OCI-M2 (cell line): Measurements from ENCODE around the gene VAMP5.
"Not testable (repeated sequence)": the region's sequence is repeated elsewhere in the genome, so short reads cannot be mapped to it uniquely, and the experiment has no call there.

Experiments
- DNase-seq: peaks from one replicate; lab custom pipeline; 2025; ENCODE audit not compliant: unreplicated experiment; lab: John Stamatoyannopoulos, UW

VAMP5 gene

DNA sequence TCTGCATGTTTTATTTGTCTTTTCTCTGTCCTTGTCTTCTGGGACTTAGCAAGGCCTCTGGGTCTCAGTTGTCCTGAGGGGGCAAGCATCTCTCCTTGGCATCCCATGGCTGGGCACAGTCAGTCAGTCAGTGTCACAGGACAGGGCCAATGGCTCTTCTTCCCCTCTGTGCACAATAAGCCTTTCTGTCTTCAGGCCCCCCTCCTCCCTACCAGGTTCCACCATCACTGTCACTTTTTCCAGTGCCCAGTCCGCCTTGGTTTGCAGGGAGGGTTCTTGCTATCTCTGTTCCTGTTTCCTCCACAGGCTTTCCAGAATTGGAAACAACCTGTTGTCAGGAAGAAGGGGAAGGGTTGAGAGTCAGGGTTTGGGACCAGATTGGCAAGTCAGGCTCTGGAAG is 1.7 kb upstream of the VAMP5 start:
- DNase-seq: no peak

DNA sequence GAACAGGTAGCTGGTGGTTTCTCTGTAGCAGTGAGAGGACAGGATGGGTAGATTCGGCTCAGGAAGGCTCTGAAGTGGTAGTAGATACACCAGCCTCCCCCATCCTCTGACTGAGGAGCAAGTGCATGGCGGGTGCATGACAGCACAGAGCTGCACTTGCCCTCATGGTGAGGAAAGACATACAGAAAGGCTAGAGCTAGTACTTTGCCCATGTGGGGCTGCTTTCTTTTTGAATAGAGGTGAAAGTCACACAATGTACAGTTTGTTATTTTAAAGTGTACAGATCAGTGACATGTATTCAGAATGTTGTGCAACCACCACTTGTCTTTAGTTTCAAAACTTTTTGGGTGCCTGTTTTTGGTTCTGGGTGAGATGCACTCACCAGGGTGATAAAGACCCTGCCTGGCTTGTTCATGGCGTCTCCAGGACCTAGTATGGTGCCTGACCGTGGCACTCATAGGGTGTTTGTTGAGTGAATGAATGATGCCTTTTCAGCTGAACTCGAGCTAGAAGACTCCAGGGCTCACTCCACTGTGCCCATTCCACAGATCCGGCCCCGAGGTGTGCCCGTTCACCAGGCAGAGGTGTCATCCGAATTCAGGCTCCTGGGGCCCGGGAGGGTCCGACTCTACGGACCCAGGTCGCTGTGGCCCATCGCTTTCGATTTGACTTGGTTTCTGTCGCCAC is 421 bp upstream of the VAMP5 start:
- no peak for DNase-seq

DNA sequence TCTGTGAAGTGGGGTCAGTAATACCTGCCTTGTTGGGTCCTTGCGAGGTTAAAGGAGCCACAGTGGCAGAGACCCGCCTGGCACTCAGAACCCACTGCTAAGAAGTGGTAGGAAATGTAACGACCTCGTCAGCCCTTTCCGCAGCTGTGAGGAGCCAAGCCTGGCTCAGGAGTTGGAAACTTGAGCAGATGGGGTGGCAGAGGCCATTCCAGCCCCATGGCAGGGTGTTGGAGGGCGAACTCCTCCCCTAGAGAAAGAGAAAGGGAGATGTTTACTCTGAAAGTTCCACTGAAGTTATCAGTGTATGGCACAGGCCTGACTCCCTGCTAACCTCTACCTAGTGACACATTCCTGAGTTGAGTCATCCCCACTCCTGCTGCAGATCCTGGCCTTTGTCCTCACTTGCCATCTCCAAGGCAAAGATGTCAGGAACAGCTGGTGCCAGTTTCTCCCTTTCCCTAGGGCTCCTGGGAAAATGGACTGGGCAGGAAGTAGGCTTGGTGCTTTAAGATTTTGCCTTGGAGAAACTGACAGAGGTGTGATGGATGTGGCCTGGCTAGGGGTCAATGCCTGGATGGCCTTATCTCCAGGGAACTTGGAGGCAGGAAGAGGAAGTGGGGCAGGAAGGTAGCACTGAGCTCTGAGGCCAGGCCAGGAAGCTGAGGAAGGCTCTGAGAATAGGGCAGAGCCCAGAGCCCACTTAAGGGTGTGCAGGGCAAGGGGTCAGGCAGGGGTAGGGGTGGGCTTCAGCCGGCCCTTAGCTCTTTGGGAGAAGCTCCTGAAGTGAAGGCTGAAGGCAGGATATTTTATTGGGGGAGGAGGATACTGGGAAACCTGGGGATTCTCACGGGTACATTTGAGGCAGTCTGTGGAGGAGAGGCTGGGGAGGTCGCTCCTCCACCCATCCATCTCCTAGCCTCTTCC is 888 bp downstream of the VAMP5 start:
- DNase-seq: no peak

DNA sequence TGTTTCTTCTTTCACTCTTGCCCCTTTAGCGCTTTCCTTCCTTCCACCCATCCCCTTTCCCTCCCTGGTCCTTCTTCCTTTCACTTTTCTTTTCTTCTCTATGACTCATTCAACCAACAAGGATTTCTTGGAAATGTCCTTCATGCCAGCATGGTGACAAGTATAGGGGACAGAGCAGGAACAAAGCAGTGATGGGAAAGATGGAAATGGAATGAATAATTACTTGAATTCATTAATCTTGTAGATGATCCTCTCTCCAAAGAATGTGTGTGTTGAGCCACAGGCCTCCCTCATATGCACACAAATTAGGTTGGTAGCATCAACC is 1.5 kb downstream of the VAMP5 start:
- no peak for DNase-seq

DNA sequence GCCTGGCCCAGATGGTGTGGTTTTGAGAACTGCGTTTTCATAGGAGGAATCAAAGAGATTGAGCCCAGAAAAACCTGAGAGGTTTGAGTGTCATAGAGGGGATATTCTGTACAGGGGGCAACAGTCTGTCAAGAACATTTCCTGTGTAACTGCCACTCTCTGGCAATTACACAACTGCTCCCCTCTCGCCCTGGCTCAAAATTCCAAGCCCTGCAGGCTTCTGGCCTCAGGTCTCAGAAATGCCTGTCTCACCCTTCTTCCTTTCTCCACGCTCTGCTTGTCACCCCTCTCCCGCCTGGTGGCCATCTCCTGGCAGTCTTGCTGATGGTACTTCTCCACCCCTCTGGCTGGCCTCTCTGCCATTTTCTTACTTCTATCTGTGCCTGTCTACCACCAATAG is 4.0 kb downstream of the VAMP5 start:
- DNase-seq: peak; percentile 39

DNA sequence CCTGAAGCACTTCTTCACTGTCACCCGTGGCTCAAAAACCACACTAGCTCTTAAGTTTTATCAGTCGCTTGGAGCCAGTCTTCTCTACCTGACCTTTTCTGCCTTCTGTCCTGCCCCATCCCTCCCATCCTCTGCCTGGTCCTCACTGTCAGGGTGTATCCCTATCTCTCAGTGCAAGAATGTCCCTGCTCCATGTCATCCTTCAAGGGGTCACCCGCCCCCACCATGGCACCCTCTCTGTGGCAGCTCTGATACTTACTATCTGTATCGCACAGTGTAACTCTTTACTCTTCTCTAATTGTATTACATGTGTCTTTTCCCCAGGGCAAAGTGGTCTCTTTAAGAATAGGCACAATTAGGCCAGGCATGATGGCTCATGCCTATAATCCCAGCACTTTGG is 4.4 kb downstream of the VAMP5 start:
- DNase-seq: no peak

DNA sequence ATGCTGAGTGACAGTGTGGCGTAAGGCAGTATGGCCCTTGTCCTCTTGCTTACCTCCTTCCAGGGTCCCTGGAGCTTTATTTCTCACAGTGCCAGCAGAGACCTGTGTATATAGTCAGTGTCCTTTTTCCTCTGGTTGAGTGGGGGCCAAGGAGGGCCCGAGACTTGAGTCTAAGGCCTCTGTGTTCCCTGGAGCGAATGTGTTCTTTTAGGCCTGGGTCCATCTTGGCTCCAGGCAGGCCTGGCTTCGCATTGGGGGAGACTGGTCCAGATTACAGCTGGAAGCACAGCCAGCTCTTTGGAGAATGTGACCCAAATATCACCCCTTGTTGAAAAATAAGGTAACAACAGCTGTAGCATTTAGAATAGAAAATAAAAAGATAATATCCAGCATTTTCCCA is 5.0 kb downstream of the VAMP5 start:
- DNase-seq: no peak

DNA sequence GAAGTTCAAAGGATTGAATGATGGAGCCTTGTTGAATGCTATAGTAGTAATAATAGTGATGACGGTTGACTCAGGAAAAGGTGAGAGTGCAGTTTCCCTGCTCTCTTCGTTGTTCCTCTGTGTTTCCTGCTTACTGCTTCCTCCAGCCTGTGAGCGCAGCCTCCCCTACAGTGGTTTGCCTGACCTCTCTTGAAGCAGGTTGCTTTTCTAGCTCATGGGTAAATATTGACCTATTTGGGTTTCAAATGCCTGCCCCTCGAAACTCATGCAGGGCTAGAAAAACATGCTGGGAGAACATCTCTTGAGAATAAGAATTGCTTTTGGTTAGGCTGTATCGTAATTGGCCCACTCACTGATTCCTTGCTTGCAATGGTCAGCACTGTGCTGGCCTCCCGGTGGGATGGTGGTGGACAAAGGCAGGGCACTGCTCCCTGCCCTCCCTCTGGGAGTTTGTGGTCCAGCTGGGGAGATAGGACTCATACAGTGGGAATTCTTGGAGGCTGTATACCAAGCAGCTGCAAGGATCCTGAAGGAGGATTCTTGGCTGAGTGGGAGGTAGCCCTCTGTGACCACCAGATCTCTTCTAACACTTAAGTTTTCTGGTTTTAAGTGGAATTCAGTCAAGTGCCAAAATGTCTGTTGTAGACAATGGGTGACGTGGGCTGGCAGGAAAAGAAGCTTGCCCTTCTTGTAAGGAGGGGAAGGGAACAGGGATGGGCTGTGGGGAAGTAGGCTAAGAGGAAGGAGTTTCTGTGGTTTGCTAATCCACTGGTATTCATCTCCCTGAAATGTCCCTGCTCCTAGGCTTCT is 6.0 kb downstream of the VAMP5 start:
- DNase-seq: no peak

DNA sequence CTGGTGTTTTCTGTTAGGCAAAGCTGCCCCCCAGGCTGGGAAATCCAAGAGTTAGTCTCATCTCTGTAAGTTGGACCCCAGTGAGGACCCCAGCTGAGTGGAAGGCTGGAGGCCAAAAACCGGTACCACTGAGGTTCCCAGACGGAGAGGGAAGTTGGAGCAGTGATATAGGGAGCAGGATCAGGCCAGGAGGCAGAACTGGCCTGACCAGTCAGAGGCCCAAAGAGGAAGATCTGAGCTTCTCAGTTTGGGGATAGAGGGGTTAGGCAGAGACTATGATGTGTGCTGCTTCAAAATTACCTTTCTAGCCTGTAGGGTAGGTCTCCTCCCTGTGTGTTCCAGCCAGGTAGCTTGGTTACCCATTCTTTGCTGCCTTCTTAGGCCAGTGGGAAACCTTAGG is 6.7 kb downstream of the VAMP5 start:
- DNase-seq: no peak

DNA sequence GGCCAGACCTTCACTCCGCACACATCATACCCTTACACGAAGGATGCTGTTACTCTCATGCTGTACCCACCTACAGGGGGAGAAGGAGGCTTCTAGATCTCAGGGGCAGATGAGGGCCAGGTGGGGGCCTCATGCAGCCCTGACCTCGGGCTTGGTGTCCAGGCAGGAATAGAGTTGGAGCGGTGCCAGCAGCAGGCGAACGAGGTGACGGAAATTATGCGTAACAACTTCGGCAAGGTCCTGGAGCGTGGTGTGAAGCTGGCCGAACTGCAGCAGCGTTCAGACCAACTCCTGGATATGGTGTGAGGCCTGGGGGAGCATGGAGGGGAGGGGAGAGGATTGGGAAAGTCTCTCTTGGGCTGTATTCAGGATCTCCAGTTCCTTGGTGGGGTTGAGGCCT is 7.3 kb downstream of the VAMP5 start:
- no peak for DNase-seq

DNA sequence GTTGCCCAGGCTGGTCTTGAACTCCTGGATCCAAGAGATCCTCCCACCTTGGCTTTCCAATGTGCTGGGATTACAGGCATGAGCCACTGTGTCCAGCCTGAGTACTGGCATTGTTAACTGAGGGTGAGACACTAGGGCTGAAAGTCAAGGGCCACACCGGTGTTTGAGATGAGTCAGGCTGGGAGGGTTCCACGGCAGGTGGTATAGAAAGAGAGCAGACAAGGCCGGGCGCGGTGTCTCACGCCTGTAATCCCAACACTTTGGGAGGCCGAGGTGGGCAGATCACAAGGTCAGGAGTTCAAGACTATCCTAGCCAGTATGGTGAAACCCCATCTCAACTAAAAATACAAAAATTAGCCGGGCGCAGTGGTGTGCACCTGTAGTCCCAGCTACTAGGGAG is 8.1 kb downstream of the VAMP5 start:
- DNase-seq: not testable (repeated sequence)

DNA sequence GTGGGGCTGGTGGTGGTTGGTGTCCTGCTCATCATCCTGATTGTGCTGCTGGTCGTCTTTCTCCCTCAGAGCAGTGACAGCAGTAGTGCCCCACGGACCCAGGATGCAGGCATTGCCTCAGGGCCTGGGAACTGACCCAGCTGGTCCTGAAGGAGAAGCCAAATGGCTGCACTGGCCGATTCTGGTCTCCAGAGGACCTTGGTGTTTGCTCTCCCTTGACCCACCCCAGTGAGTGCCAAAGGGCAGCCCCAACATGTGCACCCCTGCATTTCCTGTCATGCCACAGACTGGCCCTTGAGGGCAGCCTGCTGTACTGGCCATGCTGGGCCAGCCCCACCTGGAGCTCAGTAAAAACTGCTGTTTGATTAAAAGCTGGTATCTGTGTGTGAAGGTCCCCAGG is 8.8 kb downstream of the VAMP5 start:
- no peak for DNase-seq

DNA sequence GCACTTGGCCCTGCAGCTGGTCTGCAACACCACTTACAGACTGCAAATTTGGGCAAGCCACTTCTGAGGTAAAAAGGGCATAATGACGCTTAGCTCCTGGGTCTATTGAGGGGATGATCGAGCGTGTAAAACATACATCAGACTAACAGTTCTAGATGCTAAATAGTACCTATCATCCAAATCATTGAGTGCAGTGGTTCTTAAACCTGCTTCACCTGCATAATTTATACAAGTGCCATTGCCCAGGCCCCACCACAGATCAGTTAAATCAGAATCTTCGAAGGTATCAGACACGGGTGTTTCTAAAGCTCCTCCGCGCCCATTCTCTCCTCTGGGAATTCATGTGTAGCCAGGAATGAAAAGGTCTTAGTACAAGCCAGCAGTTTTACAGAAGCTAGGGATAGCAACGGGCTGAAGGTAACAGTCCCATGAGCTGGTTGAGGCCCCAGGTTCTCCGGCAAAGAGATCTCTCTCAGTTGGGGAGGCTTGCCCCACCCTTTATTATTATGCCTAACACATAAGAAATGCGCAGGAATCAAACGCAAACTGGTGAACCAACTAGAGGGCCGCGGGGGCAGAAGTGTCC is 10.6 kb downstream of the VAMP5 start:
- DNase-seq: no peak

DNA sequence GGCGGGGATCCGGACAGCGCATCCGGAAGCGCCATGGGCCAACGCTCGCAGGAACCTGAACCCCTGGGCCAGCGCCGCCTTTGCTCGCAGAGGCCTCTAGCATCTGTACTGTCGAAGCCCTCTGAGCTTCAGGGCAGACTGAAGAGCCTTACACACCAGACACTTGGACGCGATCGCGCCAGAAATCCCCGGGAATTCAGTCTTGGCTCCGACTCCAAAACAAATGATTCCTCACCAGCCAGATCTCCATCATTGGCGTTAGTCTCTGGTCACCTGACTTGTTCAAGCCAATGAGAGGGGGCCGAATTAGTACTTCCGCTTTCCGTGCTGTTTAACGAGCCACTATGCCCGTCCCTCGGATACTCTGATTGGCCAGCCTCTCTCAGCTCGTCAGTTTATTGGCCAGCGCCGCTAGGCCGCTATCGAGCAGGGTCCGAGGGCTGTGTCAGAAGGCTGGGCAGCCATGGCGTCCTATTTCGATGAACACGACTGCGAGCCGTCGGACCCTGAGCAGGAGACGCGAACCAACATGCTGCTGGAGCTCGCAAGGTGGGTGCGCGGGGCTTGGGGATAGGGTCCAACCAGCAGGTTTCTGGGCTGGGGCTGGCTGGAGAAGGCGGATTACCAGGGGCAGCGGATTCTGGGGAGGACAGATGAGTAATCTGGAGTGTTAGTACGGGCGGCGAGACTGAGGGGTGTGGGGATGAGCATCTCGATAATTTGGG is 11.2 kb downstream of the VAMP5 start, which contains the start of gene RNF181:
TSS of gene RNF181 (plus strand) at position 445 of the 725 bp plus-strand sequence. CDS start at position 464, 19 bp downstream.
- DNase-seq: peak; percentile 77

DNA sequence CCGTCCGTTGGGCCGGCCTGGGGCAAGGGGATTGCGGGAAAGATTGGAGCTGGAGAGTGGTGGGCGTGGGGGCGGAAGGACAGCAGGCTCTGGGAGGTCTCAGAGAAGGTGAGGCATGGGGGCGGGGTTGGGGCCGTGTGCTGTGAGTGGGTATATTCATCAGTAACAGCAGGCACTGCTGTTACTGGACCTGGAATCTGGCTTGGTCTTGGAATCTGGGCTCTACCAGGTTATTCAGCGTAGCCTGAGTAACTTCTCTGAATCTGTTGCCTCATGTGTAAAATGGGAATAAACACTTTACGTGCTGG is 11.7 kb downstream of the VAMP5 start:
- no peak for DNase-seq

DNA sequence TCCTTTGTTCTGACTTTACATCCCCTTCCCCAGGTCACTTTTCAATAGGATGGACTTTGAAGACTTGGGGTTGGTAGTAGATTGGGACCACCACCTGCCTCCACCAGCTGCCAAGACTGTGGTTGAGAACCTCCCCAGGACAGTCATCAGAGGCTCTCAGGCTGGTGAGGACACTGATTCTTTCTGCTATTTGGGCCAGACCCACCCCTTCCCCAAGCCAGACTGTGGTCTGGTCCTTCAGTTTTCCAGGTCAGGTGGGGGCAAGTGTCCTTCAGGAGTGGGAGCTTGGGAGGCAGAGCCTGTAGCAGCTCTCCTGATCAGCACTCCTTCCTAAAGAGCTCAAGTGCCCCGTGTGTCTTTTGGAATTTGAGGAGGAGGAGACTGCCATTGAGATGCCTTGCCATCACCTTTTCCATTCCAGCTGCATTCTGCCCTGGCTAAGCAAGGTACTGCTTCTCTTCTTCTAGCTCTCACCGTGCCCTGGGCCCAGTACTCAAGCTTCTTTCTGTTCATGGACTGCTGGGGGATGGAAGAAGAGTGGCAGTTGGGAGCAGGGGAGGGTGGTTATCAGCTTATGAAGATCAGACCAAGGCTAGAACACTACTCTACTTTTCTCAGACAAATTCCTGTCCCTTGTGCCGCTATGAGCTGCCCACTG is 12.4 kb downstream of the VAMP5 start:
- DNase-seq: no peak

DNA sequence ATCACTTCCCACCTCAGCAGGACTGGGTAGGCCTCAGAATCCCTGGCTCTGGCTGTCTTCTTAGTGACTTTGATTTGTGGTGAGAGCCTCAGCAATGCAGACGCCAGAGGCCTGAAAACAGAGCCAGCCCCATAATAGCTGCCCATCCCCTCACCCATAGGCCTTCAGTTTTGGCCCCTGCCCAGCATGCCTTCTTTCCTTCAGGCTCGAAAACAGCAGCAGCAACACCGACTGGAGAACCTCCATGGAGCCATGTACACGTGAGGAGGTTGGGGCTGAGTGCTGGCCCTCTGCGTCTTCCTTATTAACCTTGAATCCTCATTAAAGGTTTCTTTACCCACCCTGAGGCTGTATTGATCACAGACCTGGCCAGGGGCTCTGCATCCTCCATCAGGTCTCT is 13.0 kb downstream of the VAMP5 start:
- DNase-seq: no peak

DNA sequence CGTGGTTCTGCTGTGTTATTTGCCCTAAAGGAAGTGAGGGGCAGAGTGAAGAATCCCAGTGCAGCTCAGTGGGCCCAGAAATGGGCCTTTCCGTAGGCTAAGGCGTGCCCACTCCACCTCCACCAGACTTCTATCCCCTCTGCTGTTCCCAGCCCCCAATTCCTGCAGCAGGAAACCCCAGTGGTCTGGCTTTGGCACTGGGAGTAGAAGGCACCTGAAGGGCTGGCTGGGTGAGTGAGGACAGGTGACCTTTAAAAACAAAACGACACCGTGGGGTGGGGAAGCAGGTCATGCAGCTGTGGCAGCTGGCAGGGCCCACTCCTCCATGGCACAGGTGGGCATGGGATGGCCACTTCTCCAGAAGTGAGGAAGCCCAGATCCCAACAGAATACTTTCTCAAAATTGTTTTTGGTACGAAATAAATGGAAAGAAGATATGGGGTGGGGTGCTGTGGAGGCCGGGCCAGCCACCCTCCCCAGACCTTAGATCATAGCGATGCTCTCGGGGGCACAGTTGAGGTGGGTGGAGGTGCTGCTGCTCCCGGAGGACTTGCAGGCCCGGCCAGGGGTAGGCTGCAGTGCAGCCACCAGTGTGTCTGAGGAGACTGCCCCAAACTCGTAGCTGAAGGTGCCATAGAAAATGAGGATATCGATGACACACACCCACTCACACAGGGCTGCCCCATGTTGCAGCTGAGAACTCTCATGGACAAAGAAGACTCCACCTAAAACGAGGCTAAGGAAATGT is 14.5 kb downstream of the VAMP5 start:
- no peak for DNase-seq

DNA sequence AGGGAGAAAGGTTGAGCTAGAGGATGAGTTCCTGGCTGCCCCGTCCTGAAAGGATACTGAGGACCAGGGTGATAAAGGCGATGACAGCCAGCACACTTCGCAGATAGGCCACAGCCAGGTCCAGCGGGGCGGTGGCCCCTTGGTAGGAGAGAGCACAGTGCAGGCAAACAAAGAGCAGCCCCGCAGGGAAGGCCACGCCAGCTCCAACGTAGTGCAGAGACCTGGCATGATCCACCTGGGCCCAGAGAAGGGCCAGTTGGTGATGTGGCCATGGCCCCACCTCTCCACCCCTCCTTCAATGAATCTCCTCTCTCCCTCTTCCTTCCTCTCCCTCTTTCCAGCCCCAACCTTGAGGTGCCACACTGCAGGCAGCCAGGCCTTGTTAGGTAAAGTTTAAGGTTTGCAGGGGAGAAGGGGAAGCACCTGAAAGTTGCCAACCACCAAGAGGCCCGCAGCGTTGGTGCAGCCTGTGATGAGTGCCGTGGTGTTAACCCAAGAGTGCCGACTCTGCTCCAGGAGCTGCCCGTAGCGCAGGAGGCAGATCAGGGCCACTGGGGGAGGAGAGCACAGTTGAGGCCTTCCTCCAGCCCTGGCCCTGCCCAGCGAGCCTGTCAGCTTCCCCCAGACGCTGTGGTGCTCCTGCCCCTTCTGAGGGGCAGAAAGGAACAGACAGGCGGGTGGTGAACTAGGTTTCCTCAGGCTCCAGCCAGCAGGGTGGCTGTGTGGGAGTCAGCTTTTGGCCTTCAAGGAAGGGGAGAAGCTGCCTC is 15.4 kb downstream of the VAMP5 start:
- no peak for DNase-seq
